ENCODE data around the gene DPCD. TPM values are rescaled to one million over a fixed set of nuclear protein-coding genes. Genes with fewer than 3 reads are reported as not detected.

DPCD gene
- total and polyA plus RNA-seq, 2 of the 8 experiments (the other 6 are each of a cell fraction or from before 2014, with no cell fraction given): 21.2 to 31.4 TPM

DNA sequence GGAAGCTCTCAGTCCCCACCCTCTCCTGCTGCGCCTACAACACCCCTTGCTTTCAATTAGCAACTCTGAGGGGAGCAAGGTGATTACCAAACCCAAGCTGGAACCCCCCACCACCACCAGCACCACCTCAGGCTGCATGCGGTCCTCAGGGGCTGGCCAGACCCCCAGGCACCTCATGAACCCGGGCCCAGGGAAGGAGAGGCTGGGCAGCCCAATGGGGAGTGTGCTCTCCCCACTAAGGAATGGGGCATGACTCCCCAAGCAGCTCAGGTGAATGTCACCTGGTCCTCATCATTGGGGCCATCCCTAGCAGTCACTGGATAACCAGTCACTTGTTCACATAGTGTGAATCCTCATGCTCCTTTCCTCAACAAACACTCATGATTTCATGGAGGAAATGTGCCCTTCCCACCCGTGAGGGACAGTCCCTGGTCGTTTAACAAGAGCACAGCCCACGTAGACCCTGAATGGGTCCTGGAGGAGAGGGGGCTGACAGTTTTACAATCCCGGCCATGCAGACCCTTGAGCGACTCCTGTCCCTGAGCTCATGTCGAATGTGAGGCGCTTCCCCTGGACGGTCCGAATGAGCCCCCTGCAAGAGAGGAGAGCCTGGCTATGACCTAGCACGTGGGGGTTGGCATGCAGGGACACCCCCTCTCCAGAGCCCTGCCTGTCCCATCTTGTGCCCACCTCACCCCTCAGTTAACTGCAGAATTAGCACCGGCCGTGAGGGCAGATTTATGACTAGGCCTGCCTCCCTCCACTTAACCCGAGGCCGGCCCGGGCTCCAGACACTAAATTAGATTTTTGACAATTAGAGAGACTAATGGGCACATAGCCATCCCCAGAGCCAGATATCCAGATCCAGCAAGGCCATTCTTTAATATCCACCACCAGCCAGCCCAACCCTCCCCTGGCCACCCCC, 29.2 kb upstream of the DPCD start:
- Histone ChIP-seq H4K20me1 (replicated peaks in 1 of 2; ENCODE audit: control insufficient read depth in 1 of 2, insufficient read depth in 2 of 2, low read length in 2 of 2) (no peaks in the 10 kb centered on the region), H3K18ac (ENCODE audit: extremely low read depth, low read length) (peak overlapping the region; percentile 60; the same call in 1 of the 2 replicates), H2BK20ac (ENCODE audit: low read length) (no peak overlapping the region), H3K36me3 (ENCODE audit: control insufficient read depth in 2 of 4, insufficient read depth in 4 of 4, low read length in 3 of 4) (no peaks in the 10 kb centered on the region), H4K91ac (replicated peaks; ENCODE audit: insufficient read length, low read length) (peak overlapping the region; percentile 26), H3K79me2 (ENCODE audit: control insufficient read depth in 1 of 2, insufficient read depth in 2 of 2, low read length in 2 of 2) (no peaks in the 10 kb centered on the region), H3K4ac (replicated peaks; ENCODE audit: insufficient read length, low read depth, low read length) (no peak overlapping the region), H2BK120ac (replicated peaks; ENCODE audit: low read depth, low read length) (no peak overlapping the region), H3K79me1 (ENCODE audit: low read depth, low read length) (no peaks in the 10 kb centered on the region), H2BK5ac (ENCODE audit: low read depth, low read length) (no peak overlapping the region), H3K27ac (ENCODE audit: low read depth, low read length) (no peak overlapping the region), H3K27me3 (replicated peaks in 1 of 4; ENCODE audit: control insufficient read depth in 3 of 4, extremely low read depth in 1 of 4, insufficient read depth in 3 of 4, low read length in 3 of 4) (no peaks in the 10 kb centered on the region), H2AK5ac (ENCODE audit: low read depth, low read length) (no peak overlapping the region), H3K4me3 (ENCODE audit: extremely low read depth in 1 of 4, insufficient read depth in 2 of 4, low read depth in 3 of 4, low read length in 4 of 4) (no peak overlapping the region), H2BK15ac (ENCODE audit: low read length) (no peak overlapping the region), H3K4me1 (replicated peaks in 1 of 4; ENCODE audit: control insufficient read depth in 3 of 4, insufficient read depth in 4 of 4, low read length in 3 of 4) (peaks cover 0 to 2% (median 0%) of the 10 kb centered on the region in 4 experiments; a peak in 2 of 7 replicates), H3K9ac (replicated peaks in 1 of 4; ENCODE audit: extremely low read depth in 1 of 4, low read depth in 3 of 4, low read length in 3 of 4) (no peak overlapping the region), H3K23ac (ENCODE audit: insufficient read length) (no peak overlapping the region), H4K5ac (ENCODE audit: insufficient read length, low read depth, low read length) (no peak overlapping the region), H2AFZ (ENCODE audit: low read length) (no peak overlapping the region), H4K8ac (ENCODE audit: extremely low read depth, insufficient read depth, low read length) (peak overlapping the region; percentile 52; the same call in 1 of the 2 replicates), H3K9me3 (ENCODE audit: insufficient read depth in 2 of 2, low read depth in 1 of 2, low read length in 1 of 2) (no peaks in the 10 kb centered on the region), H3K56ac (replicated peaks; ENCODE audit: insufficient read length, low read depth, low read length) (no peak overlapping the region), H3K23me2 (ENCODE audit: low read depth, low read length) (no peaks in the 10 kb centered on the region), H3K14ac (ENCODE audit: insufficient read length) (no peak overlapping the region), H3K4me2 (ENCODE audit: insufficient read depth in 1 of 2, low read depth in 2 of 2, low read length in 2 of 2) (no peak overlapping the region), H2BK12ac (ENCODE audit: low read depth, low read length) (peak overlapping the region; percentile 39; the same call in 1 of the 2 replicates)
- DNase-seq (ENCODE audit: low read depth in 1 of 2, low spot score in 2 of 2): peak in 1 of 2 experiments; percentile 44
- ChIA-PET POLR2A (ENCODE audit: partially characterized antibody) (interaction anchor here (1.1 to 2.0 kb wide), 2 partner anchors 14 to 92 kb away, joined by 3 to 6 read pairs; no protein-coding TSS in a partner anchor), CTCF (ENCODE audit: partially characterized antibody) (interaction anchor here (0.6 to 8.5 kb wide), 12 partner anchors 11 to 357 kb away, joined by 3 to 65 read pairs (median 5); no protein-coding TSS in a partner anchor)
- FAIRE-seq: no peak
- TF ChIP-seq ZNF274 (IDR thresholded peaks at IDR 0.05; ENCODE audit: borderline replicate concordance, extremely low read depth, low read length): no peak
- TF ChIP-seq KDM1A (IDR thresholded peaks at IDR 0.05; ENCODE audit: borderline replicate concordance, low read length): no peak
- no peak for TF ChIP-seq POU5F1 (IDR thresholded peaks at IDR 0.05; ENCODE audit: low read depth, low read length)
- no peak for TF ChIP-seq EP300 (IDR thresholded peaks at IDR 0.05; ENCODE audit: borderline replicate concordance in 1 of 2, low read depth in 2 of 2, low read length in 2 of 2)
- TF ChIP-seq CEBPB (IDR thresholded peaks at IDR 0.05; ENCODE audit: low read depth, low read length): no peak
- TF ChIP-seq ASH2L (IDR thresholded peaks at IDR 0.05; ENCODE audit: low read length): no peak
- 91% methylated on average over 18 of the region's 18 CpGs; no CpG with 5 or more reads in 1 of the 2 experiments for WGBS, 2 experiments (ENCODE audit: extremely low coverage in 1 of 2, insufficient coverage in 1 of 2, insufficient read length in 1 of 2, insufficient replicate concordance in 2 of 2, low coverage in 1 of 2, low lambda C conversion rate in 2 of 2, missing lambda C conversion rate in 1 of 2)

All from H1 (cell line).